Thoracic aorta (tissue), 2 donors: ENCODE data around the gene LYPLAL1. TPM values are rescaled to one million over a fixed set of nuclear protein-coding genes. Genes with fewer than 3 reads are reported as not detected.

Source experiments
- ATAC-seq: fragments of 150-250 bp; one replicate; pipeline ENCODE4 v1.8.0; 2017; ENCODE audit warnings: low read depth; ENCODE audit not compliant: insufficient number of reproducible peaks, low FRiP score
- DNase-seq: peaks from one replicate; pipeline ENCODE4 v3.0.0-alpha.2; 2020; ENCODE audit warnings: low spot score
- H3K27ac ChIP-seq, 2 donors: fragments of 200-600 bp; sonication (generic); 1 replicate in 1 of 2; 2 replicates in 1 of 2; pipeline ENCODE4 v1.5.1; 2016; ENCODE audit warnings: mild to moderate bottlenecking in 2 of 2, moderate library complexity in 2 of 2
- H3K27me3 ChIP-seq: fragments of 200-600 bp; sonication (generic); replicated peaks from 2 replicates; pipeline ENCODE4 v1.6.0; 2016; ENCODE audit warnings: mild to moderate bottlenecking; ENCODE audit not compliant: insufficient read depth
- H3K36me3 ChIP-seq: fragments of 200-600 bp; sonication (generic); one replicate; pipeline ENCODE4 v1.5.1; 2016
- H3K4me1 ChIP-seq, 2 donors: fragments of 200-600 bp; sonication (generic); 1 replicate in 1 of 2; 2 replicates in 1 of 2; pipeline versions ENCODE4 v1.5.1 to v1.6.0; 2016; ENCODE audit warnings: low read depth in 2 of 2, mild to moderate bottlenecking in 1 of 2; ENCODE audit not compliant: control insufficient read depth in 1 of 2
- H3K4me3 ChIP-seq: fragments of 200-600 bp; sonication (generic); 2 replicates; pipeline ENCODE4 v1.5.1; 2016; ENCODE audit warnings: mild to moderate bottlenecking
- H3K9me3 ChIP-seq: fragments of 200-600 bp; sonication (generic); 2 replicates; pipeline ENCODE4 v1.5.1; 2016
- CTCF ChIP-seq: fragments of 200-600 bp; sonication (generic); IDR thresholded peaks from one replicate; pipeline ENCODE4 v1.5.1; 2019; ENCODE audit warnings: antibody characterized with exemption
- total RNA-seq, 2 donors: library from RNA; depleted of rRNA; stranded (reverse); fragments of >200 nt; gene quantifications; one replicate each; pipeline versions ENCODE4 v1.1.0 to v1.2.3, GENCODE V29; 2016

The LYPLAL1 gene
- total RNA-seq, 2 donors from 2014 or later, result 23.2 to 24.8 TPM

- no peak overlapping the region for H3K4me3 ChIP-seq
- H3K36me3 ChIP-seq, result no peaks in the 10 kb centered on the region
- no peak for DNase-seq
- H3K27me3 ChIP-seq, result no peaks in the 10 kb centered on the region
- ATAC-seq, result no peak
- no peak overlapping the region for H3K27ac ChIP-seq
- no peak for TF ChIP-seq CTCF
- H3K9me3 ChIP-seq, result no peaks in the 10 kb centered on the region
- H3K4me1 ChIP-seq, result peaks cover 10 to 20% of the 10 kb centered on the region in 2 donors
These were observed 43.2 kb upstream of the LYPLAL1 start for GRCh38 chr1:219130366-219130935.

GRCh38 chr1:219132939-219133338 lies 40.7 kb upstream of the LYPLAL1 start:
- Histone ChIP-seq H3K4me3 (no peak overlapping the region), H3K4me1 (no peaks in the 10 kb centered on the region), H3K27ac (no peak overlapping the region), H3K27me3 (no peaks in the 10 kb centered on the region), H3K36me3 (no peaks in the 10 kb centered on the region), H3K9me3 (no peaks in the 10 kb centered on the region)
- no peak for DNase-seq
- no peak for TF ChIP-seq CTCF
- ATAC-seq, result no peak

DNA sequence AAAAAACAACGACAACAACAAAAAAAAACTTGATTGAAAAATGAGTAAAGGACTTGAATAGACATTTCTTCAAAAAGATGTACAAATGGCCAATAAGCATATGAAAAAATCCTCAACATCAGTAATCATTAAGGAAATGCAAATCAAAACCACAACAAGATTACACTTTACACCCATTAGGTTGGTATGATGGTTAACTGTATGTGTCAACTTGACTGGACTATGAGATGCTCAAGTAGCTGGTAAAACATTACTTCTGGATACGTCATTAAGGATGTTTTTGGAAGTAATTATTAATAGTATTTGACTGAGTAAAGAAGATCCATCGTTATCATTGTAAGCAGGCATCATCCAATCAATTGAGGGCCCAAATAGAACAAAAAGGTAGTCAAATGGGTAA lies 34.9 kb upstream of the LYPLAL1 start:
- DNase-seq, result no peak
- ATAC-seq, result no peak
- H3K4me1 ChIP-seq, result no peaks in the 10 kb centered on the region
- no peak overlapping the region for H3K27ac ChIP-seq
- no peaks in the 10 kb centered on the region for H3K9me3 ChIP-seq
- no peaks in the 10 kb centered on the region for H3K36me3 ChIP-seq
- H3K27me3 ChIP-seq, result no peaks in the 10 kb centered on the region
- H3K4me3 ChIP-seq, result no peak overlapping the region
- TF ChIP-seq CTCF, result no peak

DNA sequence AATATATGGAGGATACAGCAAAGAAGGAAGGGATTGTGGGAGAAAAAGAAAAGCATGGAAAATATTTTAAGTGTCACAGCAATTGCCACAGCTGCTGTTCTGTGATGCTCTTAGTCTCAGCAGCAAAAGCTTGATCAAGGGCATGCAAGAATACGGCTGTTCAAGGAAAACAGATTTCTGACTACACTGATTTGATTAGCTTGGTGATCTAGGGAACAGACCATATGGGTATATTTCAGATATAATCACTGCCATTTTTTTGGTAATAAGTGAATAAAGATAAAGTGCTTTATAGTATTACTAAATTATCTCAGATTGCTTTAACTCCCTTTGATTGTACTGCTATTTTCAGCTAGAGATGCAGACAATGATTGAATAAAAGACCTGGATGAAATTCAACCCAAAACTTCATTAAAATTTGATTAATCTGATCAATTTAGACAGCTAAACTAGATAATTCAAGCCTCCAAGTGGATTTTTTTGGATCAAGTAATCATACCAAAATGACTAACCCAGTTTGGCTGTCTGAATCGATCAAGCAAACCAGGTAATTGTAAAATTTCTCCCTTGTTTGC lies 33.3 kb upstream of the LYPLAL1 start:
- DNase-seq (no peak), ATAC-seq (no peak)
- H3K9me3 ChIP-seq, result no peaks in the 10 kb centered on the region
- no peaks in the 10 kb centered on the region for H3K4me1 ChIP-seq
- no peaks in the 10 kb centered on the region for H3K27me3 ChIP-seq
- no peak for TF ChIP-seq CTCF
- no peak overlapping the region for H3K4me3 ChIP-seq
- H3K27ac ChIP-seq, result no peak overlapping the region
- H3K36me3 ChIP-seq, result no peaks in the 10 kb centered on the region

GRCh38 chr1:219143735-219144134 lies 29.9 kb upstream of the LYPLAL1 start:
- TF ChIP-seq CTCF, result no peak
- no peaks in the 10 kb centered on the region for H3K36me3 ChIP-seq
- no peak for ATAC-seq

More at GRCh38 chr1:219143735-219144134, 29.9 kb upstream of the LYPLAL1 start:
- Histone ChIP-seq H3K9me3 (no peaks in the 10 kb centered on the region), H3K4me3 (no peak overlapping the region), H3K4me1 (no peaks in the 10 kb centered on the region), H3K27ac (no peak overlapping the region), H3K27me3 (no peaks in the 10 kb centered on the region)
- DNase-seq, result no peak
